ENCODE results near the gene ARRB1. TPM values are rescaled to one million over a fixed set of nuclear protein-coding genes. Genes with fewer than 3 reads are reported as not detected.

The ARRB1 gene
- total RNA-seq, 1 donor from 2014 or later = 32.8 TPM

GRCh38 chr11:75230621-75231020, 120.8 kb downstream of the ARRB1 start:
- H3K27ac Mint-ChIP-seq = no peak overlapping the region
- no peaks in the 10 kb centered on the region for H3K9me3 Mint-ChIP-seq
- DNase-seq (ENCODE audit: extremely low spot score, unreplicated experiment) = no peak
- peaks cover 29% of the 10 kb centered on the region for H3K27me3 Mint-ChIP-seq
- no peak overlapping the region for H3K4me3 Mint-ChIP-seq
- H3K4me1 Mint-ChIP-seq (ENCODE audit: unreplicated experiment) = no peaks in the 10 kb centered on the region
- H3K36me3 Mint-ChIP-seq = no peaks in the 10 kb centered on the region
- no peak for TF ChIP-seq CTCF (conservative IDR thresholded peaks at IDR 0.05)

GRCh38 chr11:75229466-75229865, 122.0 kb downstream of the ARRB1 start:
- Mint-ChIP-seq H3K9me3 (no peaks in the 10 kb centered on the region), H3K4me3 (no peak overlapping the region), H3K27ac (no peak overlapping the region), H3K4me1 (ENCODE audit: unreplicated experiment) (no peaks in the 10 kb centered on the region), H3K36me3 (no peaks in the 10 kb centered on the region), H3K27me3 (peaks cover 37% of the 10 kb centered on the region)
- TF ChIP-seq CTCF (conservative IDR thresholded peaks at IDR 0.05) = no peak
- DNase-seq (ENCODE audit: extremely low spot score, unreplicated experiment) = no peak

GRCh38 chr11:75225794-75226193, 125.7 kb downstream of the ARRB1 start:
- Mint-ChIP-seq H3K9me3 (no peaks in the 10 kb centered on the region), H3K4me3 (no peak overlapping the region), H3K27ac (no peak overlapping the region), H3K36me3 (no peaks in the 10 kb centered on the region), H3K4me1 (ENCODE audit: unreplicated experiment) (no peaks in the 10 kb centered on the region), H3K27me3 (peaks cover 21% of the 10 kb centered on the region)
- TF ChIP-seq CTCF (conservative IDR thresholded peaks at IDR 0.05) = no peak
- DNase-seq (ENCODE audit: extremely low spot score, unreplicated experiment) = no peak

GRCh38 chr11:75223954-75224643, 127.4 kb downstream of the ARRB1 start:
- Mint-ChIP-seq H3K4me1 (ENCODE audit: unreplicated experiment) (no peaks in the 10 kb centered on the region), H3K9me3 (no peaks in the 10 kb centered on the region), H3K27ac (no peak overlapping the region), H3K36me3 (no peaks in the 10 kb centered on the region), H3K4me3 (no peak overlapping the region), H3K27me3 (peaks cover 29% of the 10 kb centered on the region)
- no peak for TF ChIP-seq CTCF (conservative IDR thresholded peaks at IDR 0.05)
- no peak for DNase-seq (ENCODE audit: extremely low spot score, unreplicated experiment)

GRCh38 chr11:75219869-75220268, 131.6 kb downstream of the ARRB1 start:
- Mint-ChIP-seq H3K4me1 (ENCODE audit: unreplicated experiment) (no peaks in the 10 kb centered on the region), H3K27me3 (peaks cover 48% of the 10 kb centered on the region), H3K9me3 (no peaks in the 10 kb centered on the region), H3K4me3 (no peak overlapping the region), H3K27ac (no peak overlapping the region), H3K36me3 (no peaks in the 10 kb centered on the region)
- DNase-seq (ENCODE audit: extremely low spot score, unreplicated experiment) = no peak
- TF ChIP-seq CTCF (conservative IDR thresholded peaks at IDR 0.05) = no peak
